Mucosa of rectum (tissue), 2 donors: ENCODE data around the gene BORCS8.

Experiments used
- H3K27ac ChIP-seq, 2 donors: one replicate each; pipeline ENCODE4 v1.7.0; 2013; ENCODE audit warnings: inconsistent platforms in 2 of 2, low read depth in 2 of 2, low read length in 2 of 2
- H3K27me3 ChIP-seq, 2 donors: one replicate each; pipeline ENCODE4 v1.7.0; 2013; ENCODE audit warnings: low read length in 2 of 2; ENCODE audit not compliant: control insufficient read depth in 2 of 2, insufficient read depth in 2 of 2
- H3K36me3 ChIP-seq, 2 donors: one replicate each; pipeline ENCODE4 v1.7.0; 2013; ENCODE audit warnings: low read length in 2 of 2; ENCODE audit not compliant: control insufficient read depth in 2 of 2, insufficient read depth in 2 of 2
- H3K4me1 ChIP-seq, 2 donors: one replicate each; pipeline ENCODE4 v1.7.0; 2013; ENCODE audit warnings: low read length in 2 of 2, mild to moderate bottlenecking in 1 of 2; ENCODE audit not compliant: control insufficient read depth in 2 of 2, insufficient read depth in 2 of 2
- H3K4me3 ChIP-seq, 2 donors: one replicate each; pipeline ENCODE4 v1.7.0; 2013; ENCODE audit warnings: low read length in 2 of 2
- H3K9ac ChIP-seq, 2 donors: one replicate each; pipeline ENCODE4 v1.7.0; 2013; ENCODE audit warnings: low read length in 2 of 2, low read depth in 1 of 2, mild to moderate bottlenecking in 1 of 2
- H3K9me3 ChIP-seq, 2 donors: one replicate each; pipeline ENCODE4 v1.7.0; 2013; ENCODE audit warnings: low read length in 2 of 2; ENCODE audit not compliant: control insufficient read depth in 2 of 2
- donor health status: healthy.
- donor health status: Normal muscosa, but diverticular disease.

The BORCS8 gene

DNA sequence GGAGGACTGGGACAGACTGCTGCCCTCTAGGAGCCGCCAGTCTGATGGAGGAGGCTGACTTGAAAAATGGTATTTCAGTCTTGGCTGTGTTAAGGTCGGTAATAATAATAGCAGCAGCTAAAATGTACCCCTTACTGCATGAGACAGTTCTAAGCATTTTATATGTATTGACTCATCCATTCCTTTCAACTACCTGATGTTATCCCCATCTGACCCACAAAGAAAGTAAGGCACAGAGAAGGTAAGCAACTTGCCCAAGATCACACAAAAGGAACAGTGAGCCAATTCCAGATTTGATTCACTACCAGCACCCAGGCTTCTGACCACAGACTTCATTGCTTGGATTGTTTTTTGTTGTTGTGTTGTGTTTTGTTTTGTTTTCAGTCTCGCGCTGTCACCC lies 23.8 kb upstream of the BORCS8 start:
- Histone ChIP-seq H3K4me1 (no peaks in the 10 kb centered on the region), H3K9ac (no peak overlapping the region), H3K27ac (no peak overlapping the region), H3K9me3 (no peaks in the 10 kb centered on the region), H3K36me3 (no peaks in the 10 kb centered on the region), H3K4me3 (no peak overlapping the region), H3K27me3 (peaks cover 19 to 29% of the 10 kb centered on the region in 2 donors)

DNA sequence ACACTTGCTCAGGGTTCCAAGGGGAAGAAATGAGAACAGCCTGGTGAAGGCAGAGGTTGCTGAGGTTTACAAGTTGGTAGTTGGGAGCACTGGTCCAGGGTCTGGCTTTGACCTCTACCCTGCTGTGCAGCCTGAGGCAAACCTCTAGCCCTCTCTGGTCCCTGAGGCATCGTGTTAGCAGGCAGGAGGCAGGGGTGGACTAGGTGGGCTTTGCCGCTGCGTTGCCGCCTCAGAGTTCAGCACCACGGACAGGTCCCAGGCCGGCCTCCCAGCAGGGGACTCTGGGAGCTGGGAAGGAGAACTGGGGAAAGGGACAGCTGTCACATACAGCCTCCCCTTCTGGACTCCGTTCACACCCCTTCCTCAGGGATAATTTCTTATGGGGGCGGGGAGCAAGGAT lies 22.9 kb upstream of the BORCS8 start:
- Histone ChIP-seq H3K9me3 (no peaks in the 10 kb centered on the region), H3K9ac (no peak overlapping the region), H3K4me1 (no peaks in the 10 kb centered on the region), H3K4me3 (no peak overlapping the region), H3K27ac (no peak overlapping the region), H3K27me3 (peaks cover 19 to 29% of the 10 kb centered on the region in 2 donors), H3K36me3 (no peaks in the 10 kb centered on the region)

DNA sequence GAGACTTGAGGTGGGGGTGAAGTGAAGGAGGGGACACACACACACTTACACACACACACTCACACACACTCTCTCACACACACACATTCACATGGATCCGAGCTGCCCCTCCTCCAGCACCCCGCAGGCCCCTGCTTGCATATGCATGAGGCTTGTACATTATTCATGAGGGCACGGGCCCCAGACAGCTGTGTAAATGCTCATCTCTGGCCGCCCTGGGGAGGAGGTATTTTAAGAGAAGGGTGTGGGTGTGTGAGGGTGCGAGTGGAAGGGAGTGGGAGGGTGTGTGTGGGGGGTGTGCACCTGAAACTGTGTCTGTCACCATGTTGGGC lies 22.2 kb upstream of the BORCS8 start:
- Histone ChIP-seq H3K4me1 (no peaks in the 10 kb centered on the region), H3K36me3 (no peaks in the 10 kb centered on the region), H3K4me3 (no peak overlapping the region), H3K9ac (no peak overlapping the region), H3K27me3 (peaks cover 19 to 29% of the 10 kb centered on the region in 2 donors), H3K9me3 (no peaks in the 10 kb centered on the region), H3K27ac (no peak overlapping the region)

GRCh38 chr19:19213426-19214158 lies 21.6 kb upstream of the BORCS8 start:
- H3K9me3 ChIP-seq: no peaks in the 10 kb centered on the region
- H3K36me3 ChIP-seq: no peaks in the 10 kb centered on the region
- H3K4me1 ChIP-seq: no peaks in the 10 kb centered on the region
- no peak overlapping the region for H3K9ac ChIP-seq
- no peak overlapping the region for H3K27ac ChIP-seq
- peaks cover 19 to 29% of the 10 kb centered on the region in 2 donors for H3K27me3 ChIP-seq
- no peak overlapping the region for H3K4me3 ChIP-seq

GRCh38 chr19:19212916-19213315 lies 21.0 kb upstream of the BORCS8 start:
- Histone ChIP-seq H3K4me3 (no peak overlapping the region), H3K9ac (no peak overlapping the region), H3K27ac (no peak overlapping the region), H3K4me1 (no peaks in the 10 kb centered on the region), H3K27me3 (peaks cover 19 to 29% of the 10 kb centered on the region in 2 donors), H3K36me3 (no peaks in the 10 kb centered on the region), H3K9me3 (peaks cover 0 to under 1% of the 10 kb centered on the region in 2 donors)

- Histone ChIP-seq H3K27me3 (peaks cover 19 to 29% of the 10 kb centered on the region in 2 donors), H3K36me3 (no peaks in the 10 kb centered on the region), H3K9me3 (peaks cover 0 to 7% of the 10 kb centered on the region in 2 donors), H3K4me3 (no peak within 1 kb of the TSS), H3K4me1 (peaks cover 0 to 4% of the 10 kb centered on the region in 2 donors), H3K27ac (no peak within 1 kb of the TSS), H3K9ac (no peak within 1 kb of the TSS)
These were observed 19.8 kb upstream of the BORCS8 start, which contains the start of gene NCAN for GRCh38 chr19:19211499-19212420. Gene NCAN, plus strand, starts transcription at chr19:19211958. Its CDS starts 4,996 bp downstream, at chr19:19216954.

DNA sequence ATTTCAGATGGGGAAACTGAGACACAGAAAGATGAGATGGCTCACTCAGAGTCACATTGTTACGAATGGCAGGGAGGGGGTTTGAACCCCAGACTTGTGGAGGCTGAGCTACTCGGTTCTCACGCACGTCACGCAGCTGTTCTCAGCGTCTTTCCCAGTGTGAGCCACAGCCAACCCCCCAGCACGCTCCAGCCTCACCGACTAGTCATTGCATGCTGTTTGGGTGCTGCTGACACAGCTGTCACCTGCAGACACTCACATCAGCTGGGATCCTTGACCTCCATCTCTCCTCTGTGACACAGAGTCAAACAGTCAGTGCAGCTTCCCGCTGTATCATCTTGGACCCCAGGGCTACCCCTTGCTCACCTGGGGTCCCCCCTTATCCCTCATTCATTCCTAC lies 17.4 kb upstream of the BORCS8 start:
- peaks cover 0 to 4% of the 10 kb centered on the region in 2 donors for H3K4me1 ChIP-seq
- H3K36me3 ChIP-seq: no peaks in the 10 kb centered on the region
- no peak overlapping the region for H3K4me3 ChIP-seq
- no peak overlapping the region for H3K9ac ChIP-seq
- peaks cover 18 to 24% of the 10 kb centered on the region in 2 donors for H3K27me3 ChIP-seq
- peaks cover 0 to 7% of the 10 kb centered on the region in 2 donors for H3K9me3 ChIP-seq
- H3K27ac ChIP-seq: no peak overlapping the region

GRCh38 chr19:19207637-19208572 lies 16.0 kb upstream of the BORCS8 start:
- Histone ChIP-seq H3K36me3 (no peaks in the 10 kb centered on the region), H3K4me3 (no peak overlapping the region), H3K27me3 (peaks cover 12% of the 10 kb centered on the region in 2 donors), H3K27ac (peak overlapping the region; percentile 70 to 74), H3K9me3 (peaks cover 0 to 7% of the 10 kb centered on the region in 2 donors), H3K9ac (no peak overlapping the region), H3K4me1 (peaks cover 2 to 6% of the 10 kb centered on the region in 2 donors)

DNA sequence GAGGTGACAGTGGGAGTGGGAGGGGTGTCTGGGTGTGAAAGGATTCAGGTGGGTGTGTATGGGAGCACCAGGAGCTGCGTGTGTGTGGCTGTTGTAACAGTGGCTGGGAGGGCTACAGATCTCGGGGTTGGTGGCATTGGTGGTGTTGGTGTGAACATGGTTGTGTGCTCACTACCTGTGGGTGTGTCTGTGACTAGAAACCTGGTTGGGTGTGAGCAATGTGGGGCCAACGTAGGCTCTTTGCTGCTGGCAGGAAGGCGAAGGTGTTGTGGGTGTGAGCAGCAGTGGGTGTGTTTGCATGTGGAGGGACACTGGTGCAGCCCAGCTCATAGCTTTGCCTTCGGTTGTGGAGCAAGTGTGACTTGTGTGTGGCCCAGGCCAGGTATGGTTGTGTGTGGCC lies 15.0 kb upstream of the BORCS8 start:
- no peaks in the 10 kb centered on the region for H3K36me3 ChIP-seq
- peaks cover 0 to 7% of the 10 kb centered on the region in 2 donors for H3K9me3 ChIP-seq
- peak overlapping the region in 1 of 2 donors; percentile 74 for H3K27ac ChIP-seq
- peaks cover 10 to 12% of the 10 kb centered on the region in 2 donors for H3K4me1 ChIP-seq
- H3K27me3 ChIP-seq: peaks cover 5 to 9% of the 10 kb centered on the region in 2 donors
- no peak overlapping the region for H3K9ac ChIP-seq
- no peak overlapping the region for H3K4me3 ChIP-seq
